Neural progenitor cell (in vitro differentiated cells): ENCODE data around the gene FUT3. TPM values are rescaled to one million over a fixed set of nuclear protein-coding genes. Genes with fewer than 3 reads are reported as not detected.

Source experiments
- DNase-seq: peaks from one replicate; pipeline ENCODE4 v3.0.0-alpha.2; 2016; ENCODE audit warnings: low spot score
- H2AFZ ChIP-seq: fragments of 200-600 bp; sonication (generic); replicated peaks from 2 replicates; pipeline ENCODE4 v1.6.1; 2016; ENCODE audit warnings: antibody characterized with exemption
- H3F3A ChIP-seq: fragments of 200-600 bp; sonication (generic); 2 replicates; pipeline ENCODE4 v1.6.1; 2016; ENCODE audit warnings: antibody characterized with exemption, low read depth
- H3K27ac ChIP-seq: fragments of 200-600 bp; sonication (generic); 2 replicates; pipeline ENCODE4 v1.5.1; 2016; ENCODE audit warnings: mild to moderate bottlenecking
- H3K27me3 ChIP-seq: fragments of 200-600 bp; sonication (generic); 2 replicates; pipeline ENCODE4 v1.6.1; 2016; ENCODE audit warnings: mild to moderate bottlenecking, moderate library complexity
- H3K36me3 ChIP-seq: fragments of 200-600 bp; sonication (generic); 2 replicates; pipeline ENCODE4 v1.5.1; 2016
- H3K4me1 ChIP-seq: fragments of 200-600 bp; sonication (generic); 2 replicates; pipeline ENCODE4 v1.6.1; 2016; ENCODE audit warnings: mixed run types
- H3K4me2 ChIP-seq: fragments of 200-600 bp; sonication (generic); 2 replicates; pipeline ENCODE4 v1.6.1; 2016
- H3K4me3 ChIP-seq: fragments of 200-600 bp; sonication (generic); 2 replicates; pipeline ENCODE4 v1.5.1; 2016
- H3K79me2 ChIP-seq: fragments of 200-600 bp; sonication (generic); 2 replicates; pipeline ENCODE4 v1.6.1; 2016; ENCODE audit warnings: low read depth
- H3K9ac ChIP-seq: fragments of 200-600 bp; sonication (generic); 2 replicates; pipeline ENCODE4 v1.6.1; 2016
- H3K9me3 ChIP-seq: fragments of 200-600 bp; sonication (generic); 2 replicates; pipeline ENCODE4 v1.5.1; 2016; ENCODE audit warnings: low read depth
- H4K20me1 ChIP-seq: fragments of 200-600 bp; sonication (generic); 2 replicates; pipeline ENCODE4 v1.6.1; 2016; ENCODE audit warnings: low read depth
- H3K27ac Mint-ChIP-seq: 3 replicates; pipeline ENCODE4 v1.8.0; 2021; ENCODE audit warnings: mixed read lengths
- H3K27me3 Mint-ChIP-seq: 2 replicates; pipeline ENCODE4 v1.8.0; 2022; ENCODE audit warnings: low read depth, mild to moderate bottlenecking, inconsistent platforms, moderate library complexity, mixed read lengths; ENCODE audit not compliant: insufficient read depth
- H3K36me3 Mint-ChIP-seq: 3 replicates; pipeline ENCODE4 v1.8.0; 2021; ENCODE audit warnings: mixed read lengths
- H3K4me1 Mint-ChIP-seq: 3 replicates; pipeline ENCODE4 v1.8.0; 2021; ENCODE audit warnings: mixed read lengths
- H3K4me3 Mint-ChIP-seq: 3 replicates; pipeline ENCODE4 v1.8.0; 2021; ENCODE audit warnings: mild to moderate bottlenecking, moderate library complexity, mixed read lengths
- H3K9me3 Mint-ChIP-seq: 3 replicates; pipeline ENCODE4 v1.8.0; 2020; ENCODE audit warnings: mixed read lengths
- CTCF ChIP-seq: fragments of 200-600 bp; sonication (generic); IDR thresholded peaks from 2 replicates; pipeline ENCODE4 v1.5.1; 2017; ENCODE audit warnings: antibody characterized with exemption, mild to moderate bottlenecking
- EZH2 ChIP-seq: fragments of 200-600 bp; sonication (generic); IDR thresholded peaks from 2 replicates; pipeline ENCODE4 v1.6.1; 2017; ENCODE audit warnings: antibody characterized with exemption, mild to moderate bottlenecking, moderate library complexity
- EZH2phosphoT487 ChIP-seq: fragments of 200-600 bp; sonication (generic); IDR thresholded peaks from 2 replicates; pipeline ENCODE4 v1.6.1; 2017; ENCODE audit warnings: antibody characterized with exemption
- total RNA-seq: library from RNA; depleted of rRNA; stranded (reverse); fragments of >200 nt; gene quantifications from 2 replicates; pipeline ENCODE4 v1.2.3, GENCODE V29; 2015; ENCODE audit warnings: low replicate concordance

FUT3 gene
- total RNA-seq, 1 donor from 2014 or later = not detected

GRCh38 chr19:5882421-5882968 is 31.2 kb upstream of the FUT3 start:
- H3K4me2 ChIP-seq = no peak overlapping the region
- no peaks in the 10 kb centered on the region for H3K79me2 ChIP-seq
- no peaks in the 10 kb centered on the region for H3K36me3 Mint-ChIP-seq
- no peak overlapping the region for H3K9ac ChIP-seq
- no peak for DNase-seq
- H3K4me1 Mint-ChIP-seq = peaks cover 37% of the 10 kb centered on the region
- H3K9me3 ChIP-seq = no peaks in the 10 kb centered on the region
- H3K4me3 ChIP-seq = no peak overlapping the region
- H2AFZ ChIP-seq = no peak overlapping the region
- no peaks in the 10 kb centered on the region for H3K36me3 ChIP-seq
- H3K27ac Mint-ChIP-seq = no peak overlapping the region
- H3K27me3 ChIP-seq = no peaks in the 10 kb centered on the region
- H4K20me1 ChIP-seq = no peaks in the 10 kb centered on the region
- H3K27ac ChIP-seq = no peak overlapping the region
- peaks cover 14% of the 10 kb centered on the region for H3K27me3 Mint-ChIP-seq
- TF ChIP-seq EZH2phosphoT487 = no peak
- TF ChIP-seq CTCF = no peak
- TF ChIP-seq EZH2 = no peak
- H3F3A ChIP-seq = peaks cover 13% of the 10 kb centered on the region
- H3K4me3 Mint-ChIP-seq = no peak overlapping the region
- no peaks in the 10 kb centered on the region for H3K9me3 Mint-ChIP-seq
- peaks cover 15% of the 10 kb centered on the region for H3K4me1 ChIP-seq

DNA sequence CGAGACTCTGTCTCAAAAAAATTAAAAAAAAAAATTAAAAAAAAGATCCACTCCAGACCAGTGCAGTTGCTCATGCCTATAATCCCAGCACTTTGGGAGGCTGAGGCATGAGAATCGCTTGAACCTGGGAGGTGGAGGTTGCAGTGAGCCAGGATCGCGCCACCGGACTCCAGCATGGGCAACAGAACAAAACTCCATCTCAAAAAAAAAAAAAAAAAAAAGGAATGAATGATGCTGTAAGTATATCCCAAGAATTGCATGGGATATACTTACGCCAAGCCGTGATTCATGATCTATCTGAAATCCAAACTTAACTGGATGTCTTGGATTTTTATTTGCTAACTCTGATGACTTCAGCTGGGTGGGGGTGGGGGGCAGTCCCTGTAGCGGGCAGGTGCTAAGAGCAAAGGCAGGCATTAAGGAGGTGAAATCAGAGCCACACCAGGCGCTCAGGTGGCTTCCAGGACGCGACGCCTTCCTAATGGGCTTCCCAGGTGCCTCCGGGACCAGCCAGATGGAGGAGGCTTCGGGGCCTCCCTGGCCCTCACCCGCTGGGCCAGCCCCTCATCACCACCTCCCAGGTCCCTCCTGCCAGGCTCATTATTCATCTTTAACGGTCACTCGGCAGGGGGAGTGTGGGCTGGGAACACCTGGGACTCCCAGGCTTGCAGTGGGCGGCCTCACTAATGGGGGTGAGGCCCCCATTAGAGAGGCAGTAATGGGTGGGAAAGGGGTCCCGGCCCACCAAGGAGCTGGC is 30.5 kb upstream of the FUT3 start:
- Histone ChIP-seq H3K9ac (no peak overlapping the region), H3K4me2 (no peak overlapping the region), H2AFZ (no peak overlapping the region), H3K4me1 (peaks cover 17% of the 10 kb centered on the region), H3K9me3 (no peaks in the 10 kb centered on the region), H4K20me1 (no peaks in the 10 kb centered on the region), H3K36me3 (no peaks in the 10 kb centered on the region), H3K27me3 (no peaks in the 10 kb centered on the region), H3K79me2 (no peaks in the 10 kb centered on the region), H3K27ac (no peak overlapping the region), H3F3A (peaks cover 16% of the 10 kb centered on the region), H3K4me3 (no peak overlapping the region)
- TF ChIP-seq EZH2 (no peak), CTCF (no peak), EZH2phosphoT487 (no peak)
- Mint-ChIP-seq H3K27ac (no peak overlapping the region), H3K36me3 (no peaks in the 10 kb centered on the region), H3K9me3 (no peaks in the 10 kb centered on the region), H3K27me3 (peaks cover 14% of the 10 kb centered on the region), H3K4me3 (no peak overlapping the region), H3K4me1 (peaks cover 41% of the 10 kb centered on the region)
- DNase-seq = no peak

GRCh38 chr19:5880604-5881078 is 29.4 kb upstream of the FUT3 start:
- no peak overlapping the region for H3K27ac ChIP-seq
- H3K4me1 Mint-ChIP-seq = peaks cover 41% of the 10 kb centered on the region
- no peaks in the 10 kb centered on the region for H3K9me3 Mint-ChIP-seq
- H3K9me3 ChIP-seq = no peaks in the 10 kb centered on the region
- peaks cover 14% of the 10 kb centered on the region for H3K27me3 Mint-ChIP-seq
- no peak overlapping the region for H2AFZ ChIP-seq
- H3K27ac Mint-ChIP-seq = no peak overlapping the region
- H4K20me1 ChIP-seq = no peaks in the 10 kb centered on the region
- H3K79me2 ChIP-seq = no peaks in the 10 kb centered on the region
- DNase-seq = no peak
- peaks cover 16% of the 10 kb centered on the region for H3F3A ChIP-seq
- H3K27me3 ChIP-seq = no peaks in the 10 kb centered on the region
- no peak overlapping the region for H3K4me3 ChIP-seq
- H3K4me2 ChIP-seq = no peak overlapping the region
- no peaks in the 10 kb centered on the region for H3K36me3 Mint-ChIP-seq
- TF ChIP-seq EZH2phosphoT487 (no peak), EZH2 (no peak), CTCF (no peak)
- H3K9ac ChIP-seq = no peak overlapping the region
- peaks cover 23% of the 10 kb centered on the region for H3K4me1 ChIP-seq
- H3K36me3 ChIP-seq = no peaks in the 10 kb centered on the region
- H3K4me3 Mint-ChIP-seq = no peak overlapping the region
